Endothelial cell (in vitro differentiated cells): ENCODE data around the gene TH. TPM values are rescaled to one million over a fixed set of nuclear protein-coding genes. Genes with fewer than 3 reads are reported as not detected.
A peak's percentile ranks its signal among the peaks of the same experiment; 100 is the strongest.

ENCODE experiments used
- DNase-seq: peaks from one replicate; pipeline ENCODE4 v3.0.0; 2021; ENCODE audit warnings: low spot score
- H3K27ac Mint-ChIP-seq: one replicate; pipeline ENCODE4 v1.8.0; 2021; ENCODE audit warnings: mixed read lengths, inconsistent platforms; ENCODE audit not compliant: unreplicated experiment
- H3K27me3 Mint-ChIP-seq: one replicate; pipeline ENCODE4 v1.8.0; 2021; ENCODE audit warnings: mild to moderate bottlenecking, moderate library complexity, mixed read lengths, inconsistent platforms; ENCODE audit not compliant: unreplicated experiment
- H3K36me3 Mint-ChIP-seq: one replicate; pipeline ENCODE4 v1.8.0; 2021; ENCODE audit warnings: mild to moderate bottlenecking, low read depth, mixed read lengths, inconsistent platforms; ENCODE audit not compliant: unreplicated experiment
- H3K4me1 Mint-ChIP-seq: one replicate; pipeline ENCODE4 v1.8.0; 2021; ENCODE audit warnings: mild to moderate bottlenecking, mixed read lengths, inconsistent platforms; ENCODE audit not compliant: unreplicated experiment
- H3K4me3 Mint-ChIP-seq: one replicate; pipeline ENCODE4 v1.8.0; 2021; ENCODE audit warnings: mild to moderate bottlenecking, mixed read lengths, inconsistent platforms; ENCODE audit not compliant: unreplicated experiment
- H3K9me3 Mint-ChIP-seq: one replicate; pipeline ENCODE4 v1.8.0; 2021; ENCODE audit warnings: mixed read lengths, inconsistent platforms; ENCODE audit not compliant: unreplicated experiment
- total RNA-seq: library from RNA; stranded (reverse); fragmentation: NEBNext Ultra II Directional; extraction: Animal tissue kit (Norgen Biotek cat#: 25700); gene quantifications from one replicate; pipeline ENCODE4 v1.2.1, GENCODE V29; 2021; ENCODE audit not compliant: unreplicated experiment
- TF ChIP-seq, protein P1 (sequence below): fragments of 200-600 bp; sonication (generic); IDR thresholded peaks from one replicate; pipeline ENCODE4 v1.5.0; 2021; ENCODE audit warnings: antibody characterized with exemption; ENCODE audit not compliant: unreplicated experiment

TH gene
- total RNA-seq, 1 donor from 2014 or later = not detected

DNA sequence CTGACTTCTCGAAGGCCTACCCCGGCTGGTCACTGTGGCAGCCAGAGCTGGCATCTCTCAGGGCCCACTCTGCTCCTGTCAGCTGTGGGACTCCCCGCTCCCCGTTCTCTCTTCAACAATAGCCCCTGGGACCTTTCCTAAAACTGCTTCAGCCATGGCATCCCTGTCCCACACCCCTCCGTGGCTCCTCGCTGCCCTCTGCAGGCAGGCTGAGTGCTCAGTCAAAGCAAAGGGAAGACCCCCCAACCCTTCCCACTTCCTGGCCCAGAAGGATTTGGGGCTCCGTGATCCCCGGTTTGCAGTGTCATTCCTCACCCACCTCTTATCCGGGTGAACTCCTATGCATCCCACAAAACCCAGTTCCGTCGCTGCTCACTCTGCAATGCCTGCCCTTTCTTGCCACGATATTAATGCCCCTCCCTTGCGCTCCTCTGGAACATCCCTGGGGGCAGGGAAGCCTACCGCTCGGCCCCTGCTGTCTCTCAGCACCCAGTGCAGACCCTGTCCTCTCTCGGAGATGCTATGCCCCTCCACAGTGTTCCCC, 1.6 kb upstream of the TH start:
- no peaks in the 10 kb centered on the region for H3K4me1 Mint-ChIP-seq
- no peak overlapping the region for H3K4me3 Mint-ChIP-seq
- TF ChIP-seq, protein P1, sequence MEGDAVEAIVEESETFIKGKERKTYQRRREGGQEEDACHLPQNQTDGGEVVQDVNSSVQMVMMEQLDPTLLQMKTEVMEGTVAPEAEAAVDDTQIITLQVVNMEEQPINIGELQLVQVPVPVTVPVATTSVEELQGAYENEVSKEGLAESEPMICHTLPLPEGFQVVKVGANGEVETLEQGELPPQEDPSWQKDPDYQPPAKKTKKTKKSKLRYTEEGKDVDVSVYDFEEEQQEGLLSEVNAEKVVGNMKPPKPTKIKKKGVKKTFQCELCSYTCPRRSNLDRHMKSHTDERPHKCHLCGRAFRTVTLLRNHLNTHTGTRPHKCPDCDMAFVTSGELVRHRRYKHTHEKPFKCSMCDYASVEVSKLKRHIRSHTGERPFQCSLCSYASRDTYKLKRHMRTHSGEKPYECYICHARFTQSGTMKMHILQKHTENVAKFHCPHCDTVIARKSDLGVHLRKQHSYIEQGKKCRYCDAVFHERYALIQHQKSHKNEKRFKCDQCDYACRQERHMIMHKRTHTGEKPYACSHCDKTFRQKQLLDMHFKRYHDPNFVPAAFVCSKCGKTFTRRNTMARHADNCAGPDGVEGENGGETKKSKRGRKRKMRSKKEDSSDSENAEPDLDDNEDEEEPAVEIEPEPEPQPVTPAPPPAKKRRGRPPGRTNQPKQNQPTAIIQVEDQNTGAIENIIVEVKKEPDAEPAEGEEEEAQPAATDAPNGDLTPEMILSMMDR = peak; percentile 37
- H3K27ac Mint-ChIP-seq = no peak overlapping the region
- peaks cover 8% of the 10 kb centered on the region for H3K27me3 Mint-ChIP-seq
- H3K9me3 Mint-ChIP-seq = no peaks in the 10 kb centered on the region
- H3K36me3 Mint-ChIP-seq = no peaks in the 10 kb centered on the region
- DNase-seq = peak; percentile 64

DNA sequence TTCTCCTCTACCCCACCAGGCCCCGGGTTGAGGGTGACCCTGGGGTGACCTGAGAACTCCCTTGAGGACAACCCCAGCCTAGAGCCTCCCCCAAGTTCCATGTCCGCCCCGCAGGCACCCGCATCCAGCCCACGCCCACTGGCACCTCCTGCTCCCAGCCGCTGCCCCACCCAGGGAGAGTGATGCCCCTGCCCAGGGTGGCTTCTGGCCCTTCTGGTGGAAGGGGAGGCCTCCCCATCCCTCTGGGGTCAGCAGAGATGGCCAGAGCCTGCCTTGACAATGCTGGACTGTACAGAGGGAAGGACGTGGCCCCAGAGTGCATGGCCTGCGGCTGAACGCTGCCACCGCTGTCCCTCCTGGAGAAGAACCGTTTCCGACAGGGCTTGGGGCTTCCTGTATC, 1.1 kb upstream of the TH start:
- Mint-ChIP-seq H3K27me3 (peaks cover 8% of the 10 kb centered on the region), H3K4me3 (no peak overlapping the region), H3K9me3 (no peaks in the 10 kb centered on the region), H3K36me3 (no peaks in the 10 kb centered on the region), H3K27ac (no peak overlapping the region), H3K4me1 (no peaks in the 10 kb centered on the region)
- TF ChIP-seq, protein P1 = no peak
- DNase-seq = no peak

DNA sequence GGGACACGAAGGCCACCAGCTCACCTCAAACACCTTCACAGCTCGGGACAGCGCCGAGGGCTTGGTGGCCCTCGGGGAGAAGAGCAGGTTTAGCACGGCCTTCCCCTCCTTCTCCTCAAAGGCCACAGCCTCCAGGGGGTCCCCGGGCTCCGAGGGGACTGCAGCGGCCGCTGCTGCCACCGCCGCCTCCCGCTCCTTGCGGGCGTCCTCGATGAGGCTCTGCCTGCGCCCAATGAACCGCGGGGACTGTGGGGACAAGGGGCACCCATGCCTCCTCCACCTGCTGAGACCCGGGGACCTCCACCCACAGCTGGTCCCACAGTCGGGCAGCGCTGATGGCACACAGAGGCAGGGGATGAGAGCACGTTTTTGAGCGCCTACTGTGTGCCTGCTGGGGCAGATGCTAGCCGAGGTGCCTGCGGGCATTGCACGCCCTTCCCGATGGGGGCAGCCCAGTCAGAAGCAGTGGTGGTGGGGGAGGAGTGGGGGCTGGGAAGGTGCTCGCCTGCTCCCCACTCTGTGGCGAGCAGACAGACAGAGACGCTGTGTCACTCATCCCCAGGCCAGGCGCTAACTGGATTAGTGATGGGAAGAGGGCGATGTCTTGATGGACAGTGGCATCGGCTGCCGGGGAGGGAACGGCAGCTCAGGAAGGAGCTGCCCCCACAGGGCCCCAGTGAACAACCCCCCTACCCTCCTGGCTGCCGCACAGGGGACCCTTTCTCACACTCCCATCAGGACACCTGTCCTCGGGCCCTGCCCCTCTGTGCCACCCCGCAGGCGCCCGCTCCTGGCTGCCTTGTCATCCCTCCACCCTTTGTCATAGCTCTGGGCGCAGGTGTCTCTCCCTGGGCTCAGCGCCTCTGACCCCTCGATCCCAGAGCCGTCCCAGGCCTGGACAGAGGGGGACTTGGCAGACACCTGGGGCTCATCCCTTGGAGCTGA, 1.7 kb downstream of the TH start:
- H3K36me3 Mint-ChIP-seq = no peaks in the 10 kb centered on the region
- no peak overlapping the region for H3K27ac Mint-ChIP-seq
- no peak overlapping the region for H3K4me3 Mint-ChIP-seq
- H3K9me3 Mint-ChIP-seq = no peaks in the 10 kb centered on the region
- H3K27me3 Mint-ChIP-seq = peaks cover 3% of the 10 kb centered on the region
- no peaks in the 10 kb centered on the region for H3K4me1 Mint-ChIP-seq
- TF ChIP-seq, protein P1 = no peak
- DNase-seq = no peak

DNA sequence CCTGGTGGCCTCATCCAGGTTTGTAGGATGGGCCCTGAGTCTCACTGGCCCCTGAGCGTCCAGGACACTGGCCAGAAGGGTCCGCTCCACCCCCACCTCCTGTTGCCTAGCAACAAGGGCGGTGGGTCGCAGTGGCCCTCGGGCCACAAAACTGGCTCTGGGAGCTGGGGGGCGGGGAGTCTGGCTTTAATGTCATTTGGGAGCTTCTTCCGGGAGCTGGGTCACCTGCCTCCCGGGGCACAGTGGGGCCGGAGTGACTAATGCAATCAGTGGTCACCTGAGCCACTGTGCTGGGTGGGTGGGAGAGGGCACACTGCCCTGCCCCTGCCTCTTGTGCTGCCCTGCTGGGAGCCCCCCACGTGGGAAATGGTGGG, 2.6 kb downstream of the TH start:
- H3K27ac Mint-ChIP-seq = no peak overlapping the region
- no peaks in the 10 kb centered on the region for H3K36me3 Mint-ChIP-seq
- H3K9me3 Mint-ChIP-seq = no peaks in the 10 kb centered on the region
- DNase-seq = no peak
- peaks cover 3% of the 10 kb centered on the region for H3K27me3 Mint-ChIP-seq
- TF ChIP-seq, protein P1 = no peak
- H3K4me1 Mint-ChIP-seq = no peaks in the 10 kb centered on the region
- H3K4me3 Mint-ChIP-seq = no peak overlapping the region
